ENCODE measurements around the gene LY6G5C.

Gene LY6G5C

DNA sequence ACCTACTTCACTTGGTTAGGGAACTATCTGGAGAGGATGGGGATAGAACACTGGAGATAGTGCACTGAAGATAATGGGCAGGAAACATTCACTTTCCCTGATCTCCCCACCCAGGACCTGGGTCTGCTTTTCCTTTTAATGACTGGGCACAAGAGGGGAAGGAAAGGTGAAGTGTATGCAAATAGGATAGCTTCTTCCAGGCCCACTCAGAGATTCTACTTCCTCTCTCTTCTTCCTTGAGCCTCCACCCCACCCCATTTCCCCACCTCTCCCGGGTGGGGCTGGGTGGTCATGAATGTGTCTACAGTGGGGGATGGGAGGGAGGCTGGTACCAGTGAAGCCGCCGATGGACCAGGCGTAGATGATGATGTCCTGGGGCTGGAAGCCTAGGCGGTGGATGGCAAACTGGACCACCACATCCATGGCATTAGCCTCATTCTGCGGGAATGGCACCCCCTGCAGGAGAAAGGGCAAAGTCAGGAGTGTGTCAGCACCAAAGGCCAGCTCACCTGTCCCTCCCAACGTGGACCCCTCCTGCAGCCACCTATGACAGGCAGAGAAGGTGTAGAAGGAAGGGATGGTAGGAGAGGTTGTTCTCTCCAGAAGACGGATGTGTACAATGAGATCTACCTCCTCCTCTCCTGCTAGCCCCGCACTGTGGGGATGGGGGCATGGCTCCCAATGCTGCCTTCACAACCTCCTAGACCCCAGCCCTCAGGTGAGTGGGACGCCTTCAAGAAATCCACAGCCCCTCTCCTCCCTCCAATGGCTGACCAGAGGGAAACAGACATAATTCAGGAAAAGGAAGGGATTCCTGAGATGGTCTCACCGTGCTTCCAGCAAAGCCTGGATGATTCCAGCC, 8.6 kb upstream of the LY6G5C start:
- H3K27ac ChIP-seq: no peak overlapping the region
- no peak for TF ChIP-seq ZFX (IDR thresholded peaks at IDR 0.05; ENCODE audit: borderline replicate concordance)
- TF ChIP-seq, protein P1, sequence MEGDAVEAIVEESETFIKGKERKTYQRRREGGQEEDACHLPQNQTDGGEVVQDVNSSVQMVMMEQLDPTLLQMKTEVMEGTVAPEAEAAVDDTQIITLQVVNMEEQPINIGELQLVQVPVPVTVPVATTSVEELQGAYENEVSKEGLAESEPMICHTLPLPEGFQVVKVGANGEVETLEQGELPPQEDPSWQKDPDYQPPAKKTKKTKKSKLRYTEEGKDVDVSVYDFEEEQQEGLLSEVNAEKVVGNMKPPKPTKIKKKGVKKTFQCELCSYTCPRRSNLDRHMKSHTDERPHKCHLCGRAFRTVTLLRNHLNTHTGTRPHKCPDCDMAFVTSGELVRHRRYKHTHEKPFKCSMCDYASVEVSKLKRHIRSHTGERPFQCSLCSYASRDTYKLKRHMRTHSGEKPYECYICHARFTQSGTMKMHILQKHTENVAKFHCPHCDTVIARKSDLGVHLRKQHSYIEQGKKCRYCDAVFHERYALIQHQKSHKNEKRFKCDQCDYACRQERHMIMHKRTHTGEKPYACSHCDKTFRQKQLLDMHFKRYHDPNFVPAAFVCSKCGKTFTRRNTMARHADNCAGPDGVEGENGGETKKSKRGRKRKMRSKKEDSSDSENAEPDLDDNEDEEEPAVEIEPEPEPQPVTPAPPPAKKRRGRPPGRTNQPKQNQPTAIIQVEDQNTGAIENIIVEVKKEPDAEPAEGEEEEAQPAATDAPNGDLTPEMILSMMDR (IDR thresholded peaks at IDR 0.05): peak; percentile 66

DNA sequence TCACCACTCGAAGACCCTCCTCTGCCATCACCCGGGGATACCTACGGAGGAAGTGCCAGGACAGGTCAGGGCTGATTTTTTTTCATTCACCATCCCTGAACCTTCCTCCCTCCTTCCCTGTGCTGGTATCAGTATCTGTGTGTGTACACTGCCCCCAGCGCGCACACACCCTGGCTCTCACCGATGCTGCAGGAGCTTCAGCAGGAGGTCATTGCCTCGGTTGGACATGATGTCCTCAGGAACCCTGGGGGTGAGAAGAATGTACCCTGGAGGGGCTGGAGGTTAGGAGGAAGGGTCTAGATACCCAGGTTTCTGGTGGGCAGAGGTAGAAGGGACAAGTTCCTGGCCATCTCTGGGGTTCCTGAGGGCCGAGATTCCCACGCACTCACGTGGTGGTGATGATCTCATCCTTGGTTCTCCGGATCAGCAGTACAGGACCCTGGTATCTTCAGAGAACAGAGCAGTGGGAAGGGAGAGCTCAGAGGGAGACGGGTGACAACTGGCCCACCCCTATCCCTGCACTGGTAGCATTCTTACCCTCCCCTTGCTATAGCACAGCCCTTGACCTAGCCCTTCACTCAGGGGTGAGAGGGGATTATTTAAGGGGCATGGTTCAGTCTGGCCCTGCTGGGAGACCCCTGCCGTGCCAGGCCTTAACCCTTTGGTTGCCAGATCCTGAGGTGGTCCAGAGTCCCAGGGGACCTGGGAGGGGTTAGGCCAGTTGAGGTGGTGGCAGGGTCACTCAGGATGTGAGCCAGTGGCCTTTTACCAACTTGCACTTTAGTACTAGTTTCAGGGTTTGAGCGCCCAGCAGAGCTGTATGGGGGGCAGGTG, 7.2 kb upstream of the LY6G5C start:
- no peak for TF ChIP-seq ZFX (IDR thresholded peaks at IDR 0.05; ENCODE audit: borderline replicate concordance)
- TF ChIP-seq, protein P1 (IDR thresholded peaks at IDR 0.05): no peak
- no peak overlapping the region for H3K27ac ChIP-seq

DNA sequence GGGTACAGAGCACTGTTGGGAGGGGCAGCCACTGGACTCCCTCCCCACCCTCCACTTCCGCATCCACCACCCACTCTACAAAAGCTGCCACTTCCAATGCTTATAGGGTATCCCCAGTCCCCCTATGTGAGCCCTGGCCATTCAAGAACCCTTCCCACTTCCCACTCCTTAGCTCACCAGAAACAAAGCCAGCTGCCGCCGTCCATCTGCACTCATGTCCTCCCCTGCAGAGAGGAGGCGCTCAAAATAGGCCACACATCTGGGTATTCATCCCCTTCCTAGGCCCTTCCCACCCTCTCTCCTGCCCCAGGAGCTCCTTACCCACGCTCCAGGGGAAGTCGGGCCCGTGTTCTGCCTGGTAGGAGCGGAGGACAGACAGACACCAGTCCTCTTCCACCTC, 6.5 kb upstream of the LY6G5C start:
- no peak overlapping the region for H3K27ac ChIP-seq
- no peak for TF ChIP-seq ZFX (IDR thresholded peaks at IDR 0.05; ENCODE audit: borderline replicate concordance)
- TF ChIP-seq, protein P1 (IDR thresholded peaks at IDR 0.05): no peak

DNA sequence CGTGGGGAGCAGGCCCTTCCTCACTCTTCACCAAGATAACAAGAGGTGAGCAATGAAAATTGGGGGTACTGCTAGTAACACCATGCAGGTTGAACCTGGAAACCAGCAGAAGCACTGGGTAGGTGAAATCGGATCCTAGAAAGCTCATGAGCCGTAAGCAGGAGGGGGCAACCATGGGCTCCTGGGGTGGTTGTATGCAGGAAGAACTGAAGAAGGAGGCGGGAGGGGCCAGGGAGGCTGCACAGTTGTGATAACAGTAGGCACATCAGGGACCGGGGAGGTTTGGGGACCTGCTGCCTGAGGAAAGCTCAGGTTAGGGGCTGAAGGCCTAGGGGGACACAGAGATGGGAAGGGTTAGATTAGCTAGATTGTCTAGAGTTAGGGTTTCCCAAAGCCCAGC, 5.6 kb upstream of the LY6G5C start:
- H3K27ac ChIP-seq: no peak overlapping the region
- no peak for TF ChIP-seq ZFX (IDR thresholded peaks at IDR 0.05; ENCODE audit: borderline replicate concordance)
- TF ChIP-seq, protein P1 (IDR thresholded peaks at IDR 0.05): no peak

DNA sequence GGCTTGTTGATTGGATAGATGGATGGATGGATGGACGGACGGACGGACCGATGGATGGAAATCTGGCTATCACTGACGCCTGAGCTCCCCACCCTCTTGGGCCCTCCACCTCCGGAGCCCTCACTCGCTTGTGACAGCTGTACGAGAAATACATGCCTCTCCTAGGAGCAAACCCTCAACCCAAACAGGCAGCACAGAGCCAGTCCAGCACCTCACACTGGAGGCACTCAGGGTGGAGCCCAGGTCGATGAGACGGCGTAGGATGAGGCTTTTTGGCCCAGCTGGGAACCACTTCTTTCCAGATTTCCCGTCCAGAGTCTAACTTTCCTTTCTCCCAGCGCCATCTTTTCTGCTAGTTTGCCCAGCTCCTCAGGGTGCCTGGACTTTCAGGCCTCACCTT, 2.7 kb upstream of the LY6G5C start:
- no peak overlapping the region for H3K27ac ChIP-seq
- TF ChIP-seq, protein P1 (IDR thresholded peaks at IDR 0.05): no peak

DNA sequence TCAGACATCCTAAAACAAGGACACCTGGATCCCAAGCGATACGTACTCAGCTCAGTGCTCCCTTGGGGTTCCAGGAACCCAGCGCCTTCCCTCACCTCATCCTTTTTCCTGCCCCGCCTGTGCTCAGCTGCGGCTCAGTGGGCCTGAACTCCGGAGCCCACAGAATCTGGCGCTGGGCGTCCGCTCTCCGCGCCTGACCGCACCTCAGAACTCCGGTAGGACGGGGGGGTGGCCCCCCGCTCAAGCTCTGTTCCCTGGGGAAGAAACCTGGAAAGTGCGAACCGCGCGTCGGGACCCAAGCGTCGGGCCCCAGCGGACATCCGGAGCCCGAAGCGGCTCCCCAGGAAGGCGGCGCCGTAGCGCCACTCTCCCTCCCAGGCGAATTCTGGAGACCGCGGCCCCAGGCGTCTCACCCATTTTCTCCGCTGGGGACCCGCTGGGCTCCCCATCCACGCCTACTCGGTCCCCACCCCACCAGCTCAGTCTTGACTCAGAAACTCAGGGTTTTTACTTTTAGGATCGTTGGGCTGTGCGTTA, 336 bp upstream of the LY6G5C start:
- peak overlapping the region; percentile 31; the same call in 1 of the 2 replicates for H3K27ac ChIP-seq
- TF ChIP-seq, protein P1 (IDR thresholded peaks at IDR 0.05): no peak
- TF ChIP-seq ZFX (IDR thresholded peaks at IDR 0.05; ENCODE audit: borderline replicate concordance): no peak
